NCI-H2196 (cell line): ENCODE results near the gene ACOD1.

Experiments
- DNase-seq: peaks from one replicate; lab custom pipeline; 2025; ENCODE audit not compliant: unreplicated experiment; lab: John Stamatoyannopoulos, UW

Gene ACOD1

GRCh38 chr13:76983676-76984075, 35.4 kb downstream of the ACOD1 start:
- DNase-seq = no peak

- DNase-seq = no peak
Observed at GRCh38 chr13:76991432-76991795, 43.1 kb downstream of the ACOD1 start.

GRCh38 chr13:76991796-76992547, 43.7 kb downstream of the ACOD1 start, which contains the start of gene CLN5:
Gene CLN5 (plus strand): TSS chr13:76992081. CDS start chr13:76992099, 18 bp downstream.
- peak; percentile 80 for DNase-seq

GRCh38 chr13:76992548-76993001, 44.3 kb downstream of the ACOD1 start:
- no peak for DNase-seq

GRCh38 chr13:76993021-76993420, 44.7 kb downstream of the ACOD1 start:
- DNase-seq = no peak

- DNase-seq = no peak
Observed at GRCh38 chr13:76993473-76993872, 45.2 kb downstream of the ACOD1 start.

GRCh38 chr13:76994281-76994680, 46.0 kb downstream of the ACOD1 start:
- no peak for DNase-seq

- no peak for DNase-seq
Observed at GRCh38 chr13:77000475-77000874, 52.2 kb downstream of the ACOD1 start.

GRCh38 chr13:77001540-77001939, 53.2 kb downstream of the ACOD1 start:
- DNase-seq = no peak

- no peak for DNase-seq
Observed at GRCh38 chr13:77001963-77002587, 53.8 kb downstream of the ACOD1 start.

GRCh38 chr13:77002590-77003190, 54.4 kb downstream of the ACOD1 start:
- DNase-seq = peak; percentile 10
